ENCODE measurements around the gene SND1. TPM values are rescaled to one million over a fixed set of nuclear protein-coding genes. Genes with fewer than 3 reads are reported as not detected.

The SND1 gene
- polyA plus RNA-seq, 1 donor = 156 TPM

- DNase-seq = no peak
These were observed 281.2 kb downstream of the SND1 start for GRCh38 chr7:127933146-127933545.

GRCh38 chr7:127934711-127935110 lies 282.7 kb downstream of the SND1 start:
- DNase-seq = no peak

- DNase-seq = no peak
These were observed 283.9 kb downstream of the SND1 start for GRCh38 chr7:127935847-127936376.

GRCh38 chr7:127937066-127937680 lies 285.2 kb downstream of the SND1 start:
- DNase-seq = no peak

- no peak for DNase-seq
These were observed 286.6 kb downstream of the SND1 start for GRCh38 chr7:127938588-127938987.

GRCh38 chr7:127940381-127941160 lies 288.6 kb downstream of the SND1 start:
- DNase-seq = no peak

- DNase-seq = no peak
These were observed 289.6 kb downstream of the SND1 start for GRCh38 chr7:127941476-127942210.

GRCh38 chr7:127943541-127944521 lies 291.8 kb downstream of the SND1 start:
- no peak for DNase-seq

- no peak for DNase-seq
These were observed 294.1 kb downstream of the SND1 start for GRCh38 chr7:127946111-127946510.

- DNase-seq = no peak
These were observed 294.9 kb downstream of the SND1 start for GRCh38 chr7:127946847-127947246.

- DNase-seq = no peak
These were observed 296.3 kb downstream of the SND1 start for GRCh38 chr7:127948312-127948711.

- no peak for DNase-seq
These were observed 296.9 kb downstream of the SND1 start for GRCh38 chr7:127948930-127949329.

GRCh38 chr7:127949769-127950222 lies 297.8 kb downstream of the SND1 start:
- DNase-seq = no peak

GRCh38 chr7:127950233-127950935 lies 298.4 kb downstream of the SND1 start:
- DNase-seq = no peak

GRCh38 chr7:127953423-127954356 lies 301.7 kb downstream of the SND1 start:
- no peak for DNase-seq

GRCh38 chr7:127954357-127954748 lies 302.4 kb downstream of the SND1 start:
- DNase-seq = no peak

- no peak for DNase-seq
These were observed 303.1 kb downstream of the SND1 start for GRCh38 chr7:127955051-127955531.

GRCh38 chr7:127957886-127958285 lies 305.9 kb downstream of the SND1 start:
- no peak for DNase-seq

GRCh38 chr7:127959770-127960169 lies 307.8 kb downstream of the SND1 start:
- no peak for DNase-seq

All from left kidney (tissue), 2 donors.